GM18867 (cell line): Measurements from ENCODE around the gene HSPA2.
"Not testable (repeated sequence)": the region's sequence is repeated elsewhere in the genome, so short reads cannot be mapped to it uniquely, and the experiment has no call there.

Experiments used
- ATAC-seq: cut with Tn5 transposase; IDR thresholded peaks from one replicate; pipeline ENCODE4 v1.9.1; 2021; ENCODE audit warnings: mild to moderate bottlenecking, moderate library complexity; ENCODE audit not compliant: unreplicated experiment

Gene HSPA2

DNA sequence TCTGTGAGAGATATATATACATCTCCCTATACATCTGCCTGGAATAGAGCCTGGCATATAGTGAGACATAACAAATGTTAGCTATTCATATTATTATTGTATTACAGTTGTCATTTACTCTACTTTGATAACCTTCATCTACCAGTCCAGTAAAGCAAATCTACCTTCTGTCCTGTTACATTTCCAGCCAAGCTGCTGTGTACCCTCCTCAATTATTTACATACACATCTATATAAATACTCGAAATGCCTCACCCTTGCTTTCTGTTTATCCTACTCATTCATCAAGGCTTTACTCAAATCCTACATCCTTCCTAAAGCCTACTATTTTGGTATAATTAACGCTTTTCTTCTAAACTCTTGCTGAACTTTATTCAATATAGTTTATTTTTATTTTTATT is 27.3 kb upstream of the HSPA2 start:
- no peak for ATAC-seq

- no peak for ATAC-seq
Observed at GRCh38 chr14:64515053-64515452, 25.5 kb upstream of the HSPA2 start.

DNA sequence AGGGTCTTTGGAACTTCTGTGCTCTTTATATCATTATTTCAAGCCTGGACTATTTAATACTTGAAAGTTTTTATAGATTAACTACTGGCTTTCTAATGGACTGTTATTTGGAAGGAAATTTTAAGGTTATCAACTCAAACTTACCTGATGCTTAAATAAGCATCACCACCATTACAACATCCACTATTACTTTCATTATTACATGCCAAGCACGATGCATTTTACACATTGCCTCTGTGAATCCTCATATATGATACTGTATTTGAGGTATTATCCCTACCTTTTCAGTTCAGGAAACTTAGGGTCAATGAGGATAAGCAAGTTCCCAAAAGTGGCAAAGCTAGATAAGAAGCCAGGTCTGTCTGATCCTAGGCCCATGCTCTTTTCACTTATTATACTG is 23.6 kb upstream of the HSPA2 start:
- ATAC-seq, result no peak

DNA sequence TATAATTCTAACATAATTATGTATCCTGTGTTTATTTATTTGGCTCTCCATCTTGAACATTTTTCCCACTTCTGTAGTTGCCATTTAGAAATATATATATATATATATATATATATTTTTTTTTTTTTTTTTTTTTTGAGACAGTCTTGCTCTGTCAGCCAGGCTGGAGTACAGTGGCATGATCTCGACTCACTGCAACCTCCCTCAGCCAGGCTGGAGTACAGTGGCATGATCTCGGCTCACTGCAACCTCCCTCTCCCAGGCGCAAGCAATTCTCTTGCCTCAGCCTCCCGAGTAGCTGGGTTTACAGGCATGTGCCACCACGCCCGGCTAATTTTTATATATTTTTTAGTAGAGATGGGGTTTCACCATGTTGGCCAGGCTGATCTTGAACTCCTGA is 22.9 kb upstream of the HSPA2 start:
- not testable (repeated sequence) for ATAC-seq

GRCh38 chr14:64518229-64518628 is 22.3 kb upstream of the HSPA2 start:
- no peak for ATAC-seq

DNA sequence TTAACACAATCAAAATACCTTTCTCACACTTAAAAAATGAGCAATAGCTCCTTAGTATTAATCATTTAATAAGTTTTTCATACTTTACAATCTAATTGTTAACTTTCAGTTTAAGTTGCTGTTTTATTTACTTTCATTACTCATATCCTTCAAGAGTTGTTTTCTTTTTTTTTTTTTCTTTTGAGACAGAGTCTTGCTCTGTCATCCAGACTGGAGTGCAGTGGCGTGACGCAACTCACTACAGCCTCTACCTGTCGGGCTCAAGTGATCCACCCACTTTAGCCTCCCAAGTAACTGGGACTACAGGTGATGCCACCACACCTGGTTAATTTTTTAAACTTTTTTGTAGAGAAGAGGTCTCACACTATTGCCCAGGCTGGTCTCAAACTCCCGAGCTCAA is 19.8 kb upstream of the HSPA2 start:
- no peak for ATAC-seq

DNA sequence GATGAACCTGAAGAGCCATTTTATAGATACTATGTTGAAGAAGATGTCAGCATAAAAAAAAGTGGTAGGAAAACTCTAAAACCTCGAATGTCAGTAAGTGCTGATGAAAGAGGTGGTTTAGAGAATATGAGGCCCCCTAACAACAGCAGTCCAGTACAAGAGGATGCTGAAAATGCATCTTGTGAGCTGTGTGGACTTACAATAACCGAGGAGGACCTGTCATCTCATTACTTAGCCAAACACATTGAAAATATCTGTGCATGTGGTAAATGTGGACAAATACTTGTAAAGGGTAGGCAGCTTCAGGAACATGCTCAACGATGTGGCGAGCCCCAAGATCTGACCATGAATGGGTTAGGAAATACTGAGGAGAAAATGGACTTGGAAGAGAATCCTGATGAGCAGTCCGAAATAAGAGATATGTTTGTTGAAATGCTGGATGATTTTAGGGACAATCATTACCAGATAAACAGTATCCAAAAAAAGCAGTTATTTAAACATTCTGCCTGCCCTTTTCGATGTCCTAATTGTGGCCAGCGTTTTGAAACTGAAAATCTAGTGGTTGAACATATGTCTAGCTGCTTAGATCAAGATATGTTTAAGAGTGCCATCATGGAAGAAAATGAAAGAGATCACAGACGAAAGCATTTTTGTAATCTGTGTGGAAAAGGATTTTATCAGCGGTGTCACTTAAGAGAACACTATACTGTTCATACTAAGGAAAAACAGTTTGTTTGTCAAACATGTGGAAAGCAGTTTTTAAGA is 17.8 kb upstream of the HSPA2 start:
- no peak for ATAC-seq

GRCh38 chr14:64525354-64525753 is 15.2 kb upstream of the HSPA2 start:
- no peak for ATAC-seq

DNA sequence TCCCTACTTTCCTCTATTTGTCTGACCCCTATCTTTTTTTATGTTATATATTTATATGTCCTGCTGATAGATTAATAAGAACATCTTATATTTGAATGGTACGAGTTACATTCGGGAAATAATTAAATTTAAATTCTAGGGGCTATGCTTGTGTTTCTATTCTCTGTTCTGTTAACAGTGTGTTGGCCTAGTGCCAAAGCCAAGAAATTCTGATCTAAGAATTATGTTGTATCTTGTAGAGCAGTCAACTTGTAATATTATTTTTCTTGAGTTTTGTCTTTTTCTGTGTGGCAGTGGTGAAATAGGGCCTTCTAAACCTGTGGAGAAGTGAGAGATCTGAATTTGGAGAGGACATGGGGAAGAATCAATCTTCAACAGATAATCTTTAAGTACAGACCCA is 9.0 kb upstream of the HSPA2 start:
- no peak for ATAC-seq

GRCh38 chr14:64536488-64537245 is 3.9 kb upstream of the HSPA2 start:
- ATAC-seq, result no peak

DNA sequence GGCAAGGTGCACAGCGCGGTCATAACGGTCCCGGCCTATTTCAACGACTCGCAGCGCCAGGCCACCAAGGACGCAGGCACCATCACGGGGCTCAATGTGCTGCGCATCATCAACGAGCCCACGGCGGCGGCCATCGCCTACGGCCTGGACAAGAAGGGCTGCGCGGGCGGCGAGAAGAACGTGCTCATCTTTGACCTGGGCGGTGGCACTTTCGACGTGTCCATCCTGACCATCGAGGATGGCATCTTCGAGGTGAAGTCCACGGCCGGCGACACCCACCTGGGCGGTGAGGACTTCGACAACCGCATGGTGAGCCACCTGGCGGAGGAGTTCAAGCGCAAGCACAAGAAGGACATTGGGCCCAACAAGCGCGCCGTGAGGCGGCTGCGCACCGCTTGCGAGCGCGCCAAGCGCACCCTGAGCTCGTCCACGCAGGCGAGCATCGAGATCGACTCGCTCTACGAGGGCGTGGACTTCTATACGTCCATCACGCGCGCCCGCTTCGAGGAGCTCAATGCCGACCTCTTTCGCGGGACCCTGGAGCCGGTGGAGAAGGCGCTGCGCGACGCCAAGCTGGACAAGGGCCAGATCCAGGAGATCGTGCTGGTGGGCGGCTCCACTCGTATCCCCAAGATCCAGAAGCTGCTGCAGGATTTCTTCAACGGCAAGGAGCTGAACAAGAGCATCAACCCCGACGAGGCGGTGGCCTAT is 875 bp downstream of the HSPA2 start:
- ATAC-seq, result no peak

- no peak for ATAC-seq
Observed at GRCh38 chr14:64541972-64542835, 1.7 kb downstream of the HSPA2 start.

GRCh38 chr14:64542836-64543201 is 2.3 kb downstream of the HSPA2 start:
- no peak for ATAC-seq

GRCh38 chr14:64544607-64545312 is 4.2 kb downstream of the HSPA2 start:
- no peak for ATAC-seq

- no peak for ATAC-seq
Observed at GRCh38 chr14:64549016-64549415, 8.5 kb downstream of the HSPA2 start.

- no peak for ATAC-seq
Observed at GRCh38 chr14:64549791-64550620, 9.5 kb downstream of the HSPA2 start, which contains the start of gene PPP1R36. Gene PPP1R36, plus strand, starts transcription at chr14:64549961. Its CDS starts 37 bp downstream, at chr14:64549998.

- ATAC-seq, result no peak
Observed at GRCh38 chr14:64550621-64551333, 10.2 kb downstream of the HSPA2 start.

DNA sequence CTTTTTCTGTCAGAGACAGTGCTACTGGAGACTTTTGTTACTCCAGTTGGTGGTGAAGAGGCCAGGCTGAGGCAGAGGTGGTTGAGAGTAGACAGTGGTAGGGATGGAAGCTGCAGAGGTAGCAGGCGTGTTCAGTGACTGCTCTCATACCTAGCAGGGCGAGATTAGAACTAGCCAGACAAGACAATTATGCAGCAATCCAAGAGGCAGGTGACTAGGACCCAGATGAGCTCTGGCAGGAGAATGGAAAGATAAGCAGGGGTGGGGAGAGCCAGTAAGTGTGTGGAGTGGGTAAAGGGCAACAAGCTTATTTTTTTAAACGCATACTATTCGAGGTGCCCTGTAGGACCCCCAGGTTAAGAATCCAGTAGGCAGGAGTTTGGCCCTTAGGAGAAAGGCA is 14.0 kb downstream of the HSPA2 start:
- ATAC-seq, result no peak

DNA sequence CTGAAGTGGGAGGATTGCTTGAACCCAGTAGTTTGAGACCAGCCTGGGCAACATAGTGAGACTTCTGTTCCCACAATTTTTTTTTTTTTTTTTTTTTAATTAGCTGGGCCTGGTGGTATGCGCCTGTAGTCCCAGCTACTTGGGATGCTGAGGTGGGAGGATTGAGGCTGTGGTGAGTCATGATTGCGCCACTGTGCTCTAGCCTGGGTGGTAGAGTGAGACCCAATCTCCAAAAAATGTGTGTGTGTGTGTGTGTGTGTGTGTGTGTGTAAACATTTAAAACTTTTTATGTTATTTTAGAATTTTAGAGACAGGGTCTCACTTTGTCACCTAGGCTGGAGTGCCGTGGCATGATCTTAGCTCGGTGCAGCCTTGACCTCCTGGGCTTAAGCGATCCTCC is 16.0 kb downstream of the HSPA2 start:
- ATAC-seq, result no peak
